CD8-positive, alpha-beta memory T cell (primary cell): Measurements from ENCODE around the gene RAB30. TPM values are rescaled to one million over a fixed set of nuclear protein-coding genes. Genes with fewer than 3 reads are reported as not detected.
A peak's percentile ranks its signal among the peaks of the same experiment; 100 is the strongest.

Source experiments
- CTCF ChIA-PET: fragments of 350-600 bp; sonication (Branson Sonifier 250); formaldehyde crosslinking; loops from one replicate; lab custom pipeline; 2021; ENCODE audit warnings: antibody characterized with exemption; lab: Charles Lee
- POLR2A ChIA-PET: fragments of 350-600 bp; sonication (Branson Sonifier 250); formaldehyde crosslinking; loops from one replicate; lab custom pipeline; 2021; ENCODE audit warnings: antibody characterized with exemption; lab: Charles Lee
- DNase-seq, 5 donors: peaks; one replicate each; pipeline versions ENCODE4 v3.0.0 to v3.0.0-alpha.2; 2020 to 2022; ENCODE audit warnings: mixed read lengths in 1 of 5
- H3K27ac ChIP-seq: one replicate; pipeline ENCODE4 v1.7.0; 2013; ENCODE audit warnings: low read depth, mild to moderate bottlenecking, low read length, moderate library complexity
- H3K27me3 ChIP-seq: 2 replicates; pipeline ENCODE4 v1.7.0; 2013; ENCODE audit warnings: low read length, mild to moderate bottlenecking; ENCODE audit not compliant: insufficient read depth, poor library complexity, severe bottlenecking
- H3K36me3 ChIP-seq: 2 replicates; pipeline ENCODE4 v1.7.0; 2013; ENCODE audit warnings: mild to moderate bottlenecking, low read length, moderate library complexity; ENCODE audit not compliant: insufficient read depth
- H3K4me1 ChIP-seq: 2 replicates; pipeline ENCODE4 v1.7.0; 2013; ENCODE audit warnings: mild to moderate bottlenecking, low read length, moderate library complexity; ENCODE audit not compliant: insufficient read depth
- H3K4me3 ChIP-seq: 2 replicates; pipeline ENCODE4 v1.7.0; 2013; ENCODE audit warnings: mild to moderate bottlenecking, low read length
- H3K9me3 ChIP-seq: 2 replicates; pipeline ENCODE4 v1.7.0; 2013; ENCODE audit warnings: mild to moderate bottlenecking, low read length
- H3K27ac Mint-ChIP-seq, 8 donors: one replicate each; pipeline ENCODE4 v1.8.0; 2020 to 2021; ENCODE audit warnings: mixed read lengths in 8 of 8, mild to moderate bottlenecking in 6 of 8, inconsistent platforms in 3 of 8, moderate library complexity in 3 of 8
- H3K27me3 Mint-ChIP-seq, 2 donors: one replicate each; pipeline ENCODE4 v1.8.0; 2020 to 2021; ENCODE audit warnings: mixed read lengths in 2 of 2, mild to moderate bottlenecking in 1 of 2, moderate library complexity in 1 of 2
- H3K36me3 Mint-ChIP-seq, 3 donors: one replicate each; pipeline ENCODE4 v1.8.0; 2020 to 2021; ENCODE audit warnings: mixed read lengths in 3 of 3, inconsistent platforms in 1 of 3, mild to moderate bottlenecking in 1 of 3
- H3K4me1 Mint-ChIP-seq, 3 donors: one replicate each; pipeline ENCODE4 v1.8.0; 2020 to 2021; ENCODE audit warnings: mixed read lengths in 3 of 3, inconsistent platforms in 1 of 3, mild to moderate bottlenecking in 1 of 3
- H3K4me3 Mint-ChIP-seq, 7 donors: one replicate each; pipeline ENCODE4 v1.8.0; 2020 to 2021; ENCODE audit warnings: mixed read lengths in 7 of 7, mild to moderate bottlenecking in 6 of 7, moderate library complexity in 4 of 7, inconsistent platforms in 2 of 7
- H3K9me3 Mint-ChIP-seq, 5 donors: one replicate each; pipeline ENCODE4 v1.8.0; 2020 to 2022; ENCODE audit warnings: mixed read lengths in 5 of 5, mild to moderate bottlenecking in 3 of 5, moderate library complexity in 2 of 5, inconsistent platforms in 1 of 5
- polyA plus RNA-seq: library from polyadenylated mRNA; unstranded; fragments of 300-500 nt; fragmentation: Illumina TruSeq; gene quantifications from one replicate; pipeline ENCODE4 v1.2.3, GENCODE V29; 2021
- total RNA-seq, 2 experiments: library from RNA; stranded (reverse); gene quantifications; one replicate each; pipeline ENCODE4 v1.2.3, GENCODE V29; 2021

The RAB30 gene
- total and polyA plus RNA-seq, 3 experiments from 2014 or later, result 5.1 to 17.1 (median 15.7) TPM

- no peak overlapping the region for H3K27ac Mint-ChIP-seq
- H3K36me3 ChIP-seq, result no peaks in the 10 kb centered on the region
- no peaks in the 10 kb centered on the region for H3K27me3 Mint-ChIP-seq
- H3K27ac ChIP-seq, result no peak overlapping the region
- peaks cover 3 to 16% (median 14%) of the 10 kb centered on the region in 3 donors for H3K36me3 Mint-ChIP-seq
- H3K4me1 ChIP-seq, result peaks cover 20% of the 10 kb centered on the region
- H3K4me3 Mint-ChIP-seq, result no peak overlapping the region
- H3K9me3 Mint-ChIP-seq, result no peaks in the 10 kb centered on the region
- H3K4me1 Mint-ChIP-seq, result peaks cover 25 to 47% (median 41%) of the 10 kb centered on the region in 3 donors
- CTCF ChIA-PET, result no interaction called here
- POLR2A ChIA-PET, result no interaction called here
- DNase-seq, result no peak
- H3K4me3 ChIP-seq, result no peak overlapping the region
- H3K27me3 ChIP-seq, result no peaks in the 10 kb centered on the region
- no peaks in the 10 kb centered on the region for H3K9me3 ChIP-seq
Measured at GRCh38 chr11:83035070-83035854, 36.4 kb downstream of the RAB30 start.

- Histone ChIP-seq H3K27me3 (no peaks in the 10 kb centered on the region), H3K27ac (no peak overlapping the region), H3K9me3 (no peaks in the 10 kb centered on the region), H3K4me3 (no peak overlapping the region), H3K36me3 (no peaks in the 10 kb centered on the region), H3K4me1 (peaks cover 20% of the 10 kb centered on the region)
- Mint-ChIP-seq H3K27me3 (no peaks in the 10 kb centered on the region), H3K9me3 (no peaks in the 10 kb centered on the region), H3K36me3 (peaks cover 3 to 16% (median 13%) of the 10 kb centered on the region in 3 donors), H3K4me1 (peaks cover 24 to 43% (median 37%) of the 10 kb centered on the region in 3 donors), H3K4me3 (no peak overlapping the region), H3K27ac (no peak overlapping the region)
- DNase-seq, result no peak
- POLR2A ChIA-PET, result no interaction called here
- CTCF ChIA-PET, result no interaction called here
Measured at GRCh38 chr11:83034673-83035014, 37.1 kb downstream of the RAB30 start.

DNA sequence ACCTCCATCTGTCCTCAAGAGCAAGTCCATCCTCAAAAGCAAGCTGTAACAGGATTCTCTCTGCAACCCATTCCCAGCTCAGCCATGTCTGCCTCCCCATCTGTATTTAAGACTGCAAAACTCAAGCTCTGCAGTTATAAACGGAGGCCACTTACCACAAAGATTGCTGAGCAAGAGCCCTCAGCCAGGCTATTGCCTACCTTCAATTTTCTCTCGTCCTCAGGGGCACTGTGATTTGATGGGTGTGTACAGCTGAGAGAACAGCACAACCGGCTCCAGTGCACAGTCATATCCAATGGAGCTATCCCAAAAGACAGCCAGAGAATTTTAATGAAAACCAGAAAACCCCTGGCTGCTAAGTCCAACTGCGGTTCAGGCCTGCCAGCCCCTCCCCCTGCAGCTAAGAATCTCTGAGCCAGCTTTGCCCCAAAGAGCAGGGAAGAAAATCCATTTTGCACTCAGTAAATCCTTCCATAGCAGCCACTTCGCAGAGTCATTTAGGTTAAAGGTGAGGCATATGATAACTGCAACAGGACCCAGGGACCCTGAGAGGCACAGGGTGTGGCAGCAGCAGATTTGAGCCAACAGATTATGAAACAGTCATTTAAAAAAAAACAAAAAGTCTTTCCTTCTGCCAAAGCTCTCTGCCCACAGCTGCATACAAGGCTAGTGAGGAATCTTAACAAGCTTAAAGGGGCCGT is 37.6 kb downstream of the RAB30 start:
- H3K4me1 Mint-ChIP-seq, result peaks cover 23 to 42% (median 35%) of the 10 kb centered on the region in 3 donors
- Histone ChIP-seq H3K4me3 (no peak overlapping the region), H3K27ac (no peak overlapping the region)

DNA sequence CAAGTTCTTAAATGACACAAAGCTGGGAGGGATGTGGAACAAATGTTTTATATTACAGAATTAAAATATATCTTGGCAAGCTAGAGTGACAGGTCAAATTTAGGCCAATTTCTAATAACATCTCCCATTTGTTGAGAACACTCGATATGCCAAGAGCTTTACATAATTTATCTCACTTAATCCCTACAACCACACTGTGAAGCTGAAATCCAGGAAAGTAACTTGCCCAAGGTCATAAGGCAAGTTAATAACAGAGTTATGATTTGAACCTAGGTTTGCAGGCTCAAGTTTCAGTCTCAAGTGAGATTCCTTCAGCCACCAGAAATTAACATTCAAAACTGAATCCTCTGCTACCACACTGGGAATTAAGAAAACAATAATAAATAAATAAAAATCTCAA is 38.3 kb downstream of the RAB30 start:
- peaks cover 20% of the 10 kb centered on the region for H3K4me1 ChIP-seq
- Mint-ChIP-seq H3K4me1 (peaks cover 23 to 46% (median 35%) of the 10 kb centered on the region in 3 donors), H3K36me3 (peaks cover 3 to 17% (median 15%) of the 10 kb centered on the region in 3 donors), H3K27ac (no peak overlapping the region), H3K27me3 (no peaks in the 10 kb centered on the region), H3K9me3 (no peaks in the 10 kb centered on the region), H3K4me3 (no peak overlapping the region)
- no peak overlapping the region for H3K27ac ChIP-seq
- DNase-seq, result no peak
- no peaks in the 10 kb centered on the region for H3K36me3 ChIP-seq
- no peaks in the 10 kb centered on the region for H3K27me3 ChIP-seq
- ChIA-PET POLR2A (no interaction called here), CTCF (no interaction called here)
- no peaks in the 10 kb centered on the region for H3K9me3 ChIP-seq
- no peak overlapping the region for H3K4me3 ChIP-seq

More for the DNA sequence above, 37.6 kb downstream of the RAB30 start:
- CTCF ChIA-PET, result no interaction called here
- Mint-ChIP-seq H3K27me3 (no peaks in the 10 kb centered on the region), H3K9me3 (no peaks in the 10 kb centered on the region), H3K36me3 (peaks cover 3 to 17% (median 13%) of the 10 kb centered on the region in 3 donors), H3K4me3 (peak overlapping the region in 1 of 7 donors; percentile 1), H3K27ac (peak overlapping the region in 2 of 8 donors; percentile 17)
- POLR2A ChIA-PET, result no interaction called here
- no peak for DNase-seq
- Histone ChIP-seq H3K36me3 (no peaks in the 10 kb centered on the region), H3K4me1 (peaks cover 20% of the 10 kb centered on the region), H3K27me3 (no peaks in the 10 kb centered on the region), H3K9me3 (no peaks in the 10 kb centered on the region)

DNA sequence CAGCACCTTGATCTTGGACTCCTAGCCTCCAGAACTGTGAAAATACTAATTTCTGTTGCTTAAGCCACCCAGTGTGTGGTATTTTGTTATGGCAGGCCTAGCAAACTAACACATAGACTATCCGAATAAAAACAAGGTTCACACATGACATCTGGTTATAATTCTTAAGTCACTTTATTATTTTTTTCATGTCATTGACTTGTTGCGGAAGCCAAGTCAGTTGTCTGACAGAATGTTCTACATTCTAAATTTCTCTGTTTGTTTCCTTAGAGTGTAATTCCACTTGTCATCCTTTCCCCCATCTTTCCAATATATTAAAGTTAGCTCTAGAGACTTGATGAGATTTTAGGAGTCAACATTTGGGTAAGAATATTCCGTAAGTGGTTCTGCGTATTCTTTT is 40.6 kb downstream of the RAB30 start:
- Histone ChIP-seq H3K4me1 (peaks cover 18% of the 10 kb centered on the region), H3K4me3 (no peak overlapping the region), H3K27ac (no peak overlapping the region), H3K36me3 (no peaks in the 10 kb centered on the region), H3K27me3 (no peaks in the 10 kb centered on the region), H3K9me3 (no peaks in the 10 kb centered on the region)
- no peak overlapping the region for H3K4me3 Mint-ChIP-seq
- no peak for DNase-seq
- POLR2A ChIA-PET, result no interaction called here
- H3K36me3 Mint-ChIP-seq, result peaks cover 3 to 16% (median 7%) of the 10 kb centered on the region in 3 donors
- H3K9me3 Mint-ChIP-seq, result no peaks in the 10 kb centered on the region
- CTCF ChIA-PET, result no interaction called here
- peaks cover 21 to 39% (median 26%) of the 10 kb centered on the region in 3 donors for H3K4me1 Mint-ChIP-seq
- peaks cover 0 to 2% of the 10 kb centered on the region in 2 donors for H3K27me3 Mint-ChIP-seq
- no peak overlapping the region for H3K27ac Mint-ChIP-seq

DNA sequence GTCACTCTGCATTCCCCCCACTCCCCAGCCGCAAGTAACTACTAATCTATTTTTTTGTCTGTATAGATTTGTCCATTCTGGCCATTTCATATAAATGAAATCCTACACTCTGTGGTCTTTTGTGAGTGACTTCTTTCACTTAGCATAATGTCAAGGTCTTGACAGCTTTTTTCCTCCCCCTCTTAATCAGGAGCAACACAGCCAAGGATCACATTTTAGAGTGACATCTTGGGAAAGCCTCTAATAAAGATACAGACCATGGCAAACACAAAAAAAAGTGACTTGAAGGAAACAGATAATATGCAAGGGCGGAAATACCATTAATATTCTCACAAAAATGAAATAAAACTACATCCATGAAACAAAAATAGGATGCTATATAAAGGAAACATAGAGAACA is 43.9 kb downstream of the RAB30 start:
- Histone ChIP-seq H3K36me3 (no peaks in the 10 kb centered on the region), H3K27ac (no peak overlapping the region), H3K4me1 (peaks cover 19% of the 10 kb centered on the region), H3K27me3 (no peaks in the 10 kb centered on the region), H3K4me3 (no peak overlapping the region), H3K9me3 (no peaks in the 10 kb centered on the region)
- H3K36me3 Mint-ChIP-seq, result peaks cover 3 to 13% (median 7%) of the 10 kb centered on the region in 3 donors
- H3K27me3 Mint-ChIP-seq, result peaks cover 0 to 2% of the 10 kb centered on the region in 2 donors
- peaks cover 14 to 31% (median 14%) of the 10 kb centered on the region in 3 donors for H3K4me1 Mint-ChIP-seq
- POLR2A ChIA-PET, result interaction anchor here (0.6 kb wide), 1 partner anchor 107 kb away, joined by 4 read pairs; no protein-coding TSS in a partner anchor
- H3K9me3 Mint-ChIP-seq, result no peaks in the 10 kb centered on the region
- no peak overlapping the region for H3K27ac Mint-ChIP-seq
- CTCF ChIA-PET, result no interaction called here
- DNase-seq, result no peak
- no peak overlapping the region for H3K4me3 Mint-ChIP-seq

GRCh38 chr11:83027289-83027688 is 44.4 kb downstream of the RAB30 start:
- peaks cover 19% of the 10 kb centered on the region for H3K4me1 ChIP-seq
- H3K36me3 Mint-ChIP-seq, result peaks cover 0 to 13% (median 5%) of the 10 kb centered on the region in 3 donors
- peaks cover 14 to 31% (median 14%) of the 10 kb centered on the region in 3 donors for H3K4me1 Mint-ChIP-seq
- H3K27ac Mint-ChIP-seq, result no peak overlapping the region
- no peaks in the 10 kb centered on the region for H3K9me3 Mint-ChIP-seq
- ChIA-PET POLR2A (no interaction called here), CTCF (no interaction called here)
- no peaks in the 10 kb centered on the region for H3K9me3 ChIP-seq
- no peaks in the 10 kb centered on the region for H3K36me3 ChIP-seq
- DNase-seq, result no peak
- no peaks in the 10 kb centered on the region for H3K27me3 ChIP-seq
- H3K27me3 Mint-ChIP-seq, result peaks cover 0 to 2% of the 10 kb centered on the region in 2 donors
- no peak overlapping the region for H3K27ac ChIP-seq
- H3K4me3 ChIP-seq, result no peak overlapping the region
- no peak overlapping the region for H3K4me3 Mint-ChIP-seq

DNA sequence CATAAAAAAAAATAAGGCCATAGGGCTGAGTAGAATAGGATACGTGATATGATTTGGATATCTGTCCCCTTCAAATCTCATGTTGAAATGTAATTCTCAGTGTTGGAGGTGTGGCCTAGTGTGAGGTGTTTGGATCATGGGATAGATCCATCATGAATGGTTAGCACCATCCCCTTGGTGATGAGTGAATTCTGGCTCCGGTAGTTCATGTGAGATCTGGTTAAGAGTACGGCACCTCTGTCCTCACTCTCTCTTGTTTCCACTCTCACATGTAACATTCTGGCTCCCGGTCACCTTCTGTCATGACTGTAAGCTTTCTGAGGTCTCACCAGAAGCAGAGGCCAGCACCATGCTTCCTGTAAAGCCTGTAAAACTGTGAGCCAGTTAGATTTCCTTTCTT is 45.5 kb downstream of the RAB30 start:
- Mint-ChIP-seq H3K27ac (no peak overlapping the region), H3K4me1 (peaks cover 14 to 31% (median 14%) of the 10 kb centered on the region in 3 donors), H3K36me3 (peaks cover 0 to 10% (median 4%) of the 10 kb centered on the region in 3 donors), H3K27me3 (peaks cover 0 to 2% of the 10 kb centered on the region in 2 donors), H3K4me3 (no peak overlapping the region), H3K9me3 (no peaks in the 10 kb centered on the region)
- Histone ChIP-seq H3K4me3 (no peak overlapping the region), H3K36me3 (no peaks in the 10 kb centered on the region), H3K27ac (no peak overlapping the region), H3K9me3 (no peaks in the 10 kb centered on the region), H3K27me3 (no peaks in the 10 kb centered on the region), H3K4me1 (peaks cover 19% of the 10 kb centered on the region)
- POLR2A ChIA-PET, result no interaction called here
- DNase-seq, result no peak
- CTCF ChIA-PET, result no interaction called here
